ENCODE measurements around the gene PDGFA. TPM values are rescaled to one million over a fixed set of nuclear protein-coding genes. Genes with fewer than 3 reads are reported as not detected.

PDGFA gene
- total and polyA plus RNA-seq, 4 donors = 25.5 to 76.8 (median 58.3) TPM

GRCh38 chr7:498678-499641, 20.7 kb downstream of the PDGFA start:
- WGBS (ENCODE audit: insufficient coverage) = 86% methylated on average over 10 of the region's 11 CpGs
- Histone ChIP-seq H3K27ac (ENCODE audit: low read depth, low read length) (no peak overlapping the region), H3K4me3 (ENCODE audit: low read depth, low read length) (no peak overlapping the region), H3K4me1 (ENCODE audit: control insufficient read depth, insufficient read depth, low read length) (peaks cover 11% of the 10 kb centered on the region), H3K9me3 (ENCODE audit: control insufficient read depth, insufficient read depth, low read length) (no peaks in the 10 kb centered on the region), H3K27me3 (ENCODE audit: control insufficient read depth, insufficient read depth, low read length) (no peaks in the 10 kb centered on the region), H3K36me3 (ENCODE audit: control insufficient read depth, insufficient read depth, low read length) (peaks cover 71% of the 10 kb centered on the region)
- no peak for DNase-seq (ENCODE audit: low read depth in 4 of 6, low spot score in 6 of 6)

GRCh38 chr7:497946-498655, 21.5 kb downstream of the PDGFA start:
- H3K4me1 ChIP-seq (ENCODE audit: control insufficient read depth, insufficient read depth, low read length) = peaks cover 9% of the 10 kb centered on the region
- no peak overlapping the region for H3K27ac ChIP-seq (ENCODE audit: low read depth, low read length)
- DNase-seq (ENCODE audit: low read depth in 4 of 6, low spot score in 6 of 6) = peak in 2 of 6 donors; percentile 25 to 36
- peaks cover 62% of the 10 kb centered on the region for H3K36me3 ChIP-seq (ENCODE audit: control insufficient read depth, insufficient read depth, low read length)
- no peaks in the 10 kb centered on the region for H3K27me3 ChIP-seq (ENCODE audit: control insufficient read depth, insufficient read depth, low read length)
- H3K9me3 ChIP-seq (ENCODE audit: control insufficient read depth, insufficient read depth, low read length) = no peaks in the 10 kb centered on the region
- WGBS (ENCODE audit: insufficient coverage) = 32% methylated on average over 16 of the region's 21 CpGs
- H3K4me3 ChIP-seq (ENCODE audit: low read depth, low read length) = no peak overlapping the region

- Histone ChIP-seq H3K4me1 (ENCODE audit: control insufficient read depth, insufficient read depth, low read length) (peaks cover 16% of the 10 kb centered on the region), H3K9me3 (ENCODE audit: control insufficient read depth, insufficient read depth, low read length) (no peaks in the 10 kb centered on the region), H3K27ac (ENCODE audit: low read depth, low read length) (no peak overlapping the region), H3K4me3 (ENCODE audit: low read depth, low read length) (no peak overlapping the region), H3K27me3 (ENCODE audit: control insufficient read depth, insufficient read depth, low read length) (no peaks in the 10 kb centered on the region), H3K36me3 (ENCODE audit: control insufficient read depth, insufficient read depth, low read length) (peaks cover 58% of the 10 kb centered on the region)
- WGBS (ENCODE audit: insufficient coverage) = 91% methylated on average over 3 of the region's 13 CpGs
- DNase-seq (ENCODE audit: low read depth in 4 of 6, low spot score in 6 of 6) = no peak
Measured at GRCh38 chr7:497346-497745, 22.3 kb downstream of the PDGFA start.

DNA sequence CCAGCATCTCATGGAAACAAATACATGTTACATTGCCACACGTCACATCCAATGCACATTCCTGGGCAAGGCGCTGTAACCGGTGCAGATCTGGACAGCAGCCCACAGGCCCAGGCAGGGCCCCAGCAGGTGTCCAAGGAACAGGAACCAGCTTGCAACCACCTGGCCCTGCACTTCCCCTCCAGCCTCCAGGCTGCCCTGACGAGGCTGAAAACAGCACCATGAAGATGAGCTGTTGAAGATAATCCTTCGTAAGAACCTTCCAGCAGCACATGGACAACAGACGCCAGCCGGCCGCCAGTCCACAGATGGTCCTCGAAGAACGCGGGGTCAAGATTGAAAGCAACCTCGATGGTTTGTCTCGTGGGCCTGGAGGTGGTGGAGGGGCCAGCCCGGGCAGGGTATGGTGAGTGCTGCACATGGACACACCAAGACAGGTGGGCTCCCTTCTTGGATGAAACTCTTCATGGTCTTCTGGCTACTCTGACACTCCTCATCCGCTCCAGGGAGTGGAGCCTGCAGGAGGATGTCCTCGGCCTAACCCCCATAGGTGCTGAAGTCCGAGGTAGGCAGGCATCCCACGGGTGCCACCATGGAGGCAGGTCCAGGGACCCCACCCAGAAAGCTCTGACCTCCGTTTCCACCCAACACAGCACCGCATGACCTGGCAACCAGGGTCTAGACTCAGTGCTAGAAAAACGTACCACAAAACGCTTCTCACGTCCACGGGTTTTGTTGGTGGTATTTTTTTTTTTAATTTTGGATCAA, 22.9 kb downstream of the PDGFA start:
- Histone ChIP-seq H3K9me3 (ENCODE audit: control insufficient read depth, insufficient read depth, low read length) (no peaks in the 10 kb centered on the region), H3K4me1 (ENCODE audit: control insufficient read depth, insufficient read depth, low read length) (peaks cover 23% of the 10 kb centered on the region), H3K27me3 (ENCODE audit: control insufficient read depth, insufficient read depth, low read length) (no peaks in the 10 kb centered on the region), H3K4me3 (ENCODE audit: low read depth, low read length) (no peak overlapping the region), H3K27ac (ENCODE audit: low read depth, low read length) (no peak overlapping the region), H3K36me3 (ENCODE audit: control insufficient read depth, insufficient read depth, low read length) (peaks cover 52% of the 10 kb centered on the region)
- 83% methylated on average over 10 of the region's 24 CpGs for WGBS (ENCODE audit: insufficient coverage)
- DNase-seq (ENCODE audit: low read depth in 4 of 6, low spot score in 6 of 6) = no peak

DNA sequence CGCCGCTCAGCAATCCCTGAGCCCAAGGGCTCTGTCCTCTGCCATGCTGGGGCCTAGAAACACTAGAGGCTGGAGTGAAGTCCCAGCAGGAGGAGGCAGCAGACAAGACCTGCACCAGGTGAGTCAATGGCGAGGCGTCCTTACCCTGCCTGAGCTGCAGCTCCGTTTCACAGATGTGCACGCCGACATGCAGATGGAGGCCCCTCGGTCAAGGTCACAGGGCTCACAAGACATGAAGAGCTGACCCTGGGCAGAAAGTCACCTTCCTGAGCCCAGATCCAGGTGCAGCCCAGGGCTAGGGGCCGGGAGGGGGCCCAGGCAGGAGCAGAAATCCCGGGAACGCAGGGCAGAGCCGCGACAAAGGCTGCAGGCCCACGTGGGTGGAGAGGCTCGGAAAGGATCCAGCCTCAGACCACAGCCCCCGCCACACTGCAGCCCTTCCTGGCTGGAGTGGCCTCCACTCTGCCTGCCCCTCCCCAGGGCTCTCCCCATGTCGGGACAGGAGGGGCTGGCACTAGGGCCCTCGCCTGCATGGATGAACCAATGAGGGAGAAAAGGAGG, 23.8 kb downstream of the PDGFA start:
- H3K4me3 ChIP-seq (ENCODE audit: low read depth, low read length) = no peak overlapping the region
- no peak for DNase-seq (ENCODE audit: low read depth in 4 of 6, low spot score in 6 of 6)
- peaks cover 43% of the 10 kb centered on the region for H3K36me3 ChIP-seq (ENCODE audit: control insufficient read depth, insufficient read depth, low read length)
- H3K9me3 ChIP-seq (ENCODE audit: control insufficient read depth, insufficient read depth, low read length) = no peaks in the 10 kb centered on the region
- peaks cover 31% of the 10 kb centered on the region for H3K4me1 ChIP-seq (ENCODE audit: control insufficient read depth, insufficient read depth, low read length)
- WGBS (ENCODE audit: insufficient coverage) = 80% methylated on average over 14 of the region's 18 CpGs
- no peaks in the 10 kb centered on the region for H3K27me3 ChIP-seq (ENCODE audit: control insufficient read depth, insufficient read depth, low read length)
- no peak overlapping the region for H3K27ac ChIP-seq (ENCODE audit: low read depth, low read length)

DNA sequence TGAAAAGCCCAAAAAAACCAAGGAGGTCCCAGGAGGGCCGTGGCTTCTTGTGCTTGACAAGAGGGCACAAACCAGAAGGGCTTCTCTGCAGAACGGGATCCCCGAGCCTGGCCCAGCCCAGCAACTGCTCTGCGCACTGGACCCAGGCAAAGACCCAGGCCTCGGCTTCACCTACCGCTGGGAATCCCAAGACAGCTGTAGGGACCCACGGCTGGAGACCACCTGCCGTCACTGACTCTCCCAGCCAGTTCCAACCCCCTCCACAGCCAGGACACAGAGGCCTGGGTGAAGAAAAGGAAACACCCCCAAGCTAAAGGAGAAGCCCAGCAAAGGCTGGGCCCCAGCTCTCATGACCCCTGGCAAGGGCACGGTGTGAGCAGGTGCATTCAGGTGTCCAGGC, 24.3 kb downstream of the PDGFA start:
- 89% methylated on average over 8 of the region's 9 CpGs for WGBS (ENCODE audit: insufficient coverage)
- Histone ChIP-seq H3K36me3 (ENCODE audit: control insufficient read depth, insufficient read depth, low read length) (peaks cover 38% of the 10 kb centered on the region), H3K27ac (ENCODE audit: low read depth, low read length) (no peak overlapping the region), H3K4me3 (ENCODE audit: low read depth, low read length) (no peak overlapping the region), H3K9me3 (ENCODE audit: control insufficient read depth, insufficient read depth, low read length) (no peaks in the 10 kb centered on the region), H3K27me3 (ENCODE audit: control insufficient read depth, insufficient read depth, low read length) (no peaks in the 10 kb centered on the region), H3K4me1 (ENCODE audit: control insufficient read depth, insufficient read depth, low read length) (peaks cover 35% of the 10 kb centered on the region)
- DNase-seq (ENCODE audit: low read depth in 4 of 6, low spot score in 6 of 6) = no peak

GRCh38 chr7:494906-495305, 24.7 kb downstream of the PDGFA start:
- 88% methylated on average over 6 of the region's 6 CpGs for WGBS (ENCODE audit: insufficient coverage)

DNA sequence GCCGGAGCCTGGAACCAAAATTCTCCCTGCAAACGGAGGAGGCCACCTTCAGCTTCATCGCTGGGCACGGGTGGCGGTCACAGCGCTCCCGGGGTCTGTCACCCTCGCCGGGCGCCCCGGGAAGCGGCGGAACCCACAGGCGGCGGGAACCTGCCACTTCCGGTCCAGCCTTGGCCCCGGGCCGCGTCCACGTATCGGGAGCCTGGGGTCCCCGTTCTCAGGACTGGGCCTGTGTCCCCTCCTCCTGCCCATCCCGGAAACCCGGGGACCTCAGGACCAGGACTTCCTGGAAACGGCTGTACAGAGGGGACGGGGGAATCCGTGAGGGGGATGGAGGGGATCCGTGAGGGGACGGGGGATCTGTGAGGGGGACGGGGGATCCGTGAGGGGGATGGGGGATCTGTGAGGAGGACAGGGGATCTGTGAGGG, 25.4 kb downstream of the PDGFA start:
- Histone ChIP-seq H3K4me1 (ENCODE audit: control insufficient read depth, insufficient read depth, low read length) (peaks cover 35% of the 10 kb centered on the region), H3K36me3 (ENCODE audit: control insufficient read depth, insufficient read depth, low read length) (peaks cover 29% of the 10 kb centered on the region), H3K27ac (ENCODE audit: low read depth, low read length) (no peak overlapping the region), H3K9me3 (ENCODE audit: control insufficient read depth, insufficient read depth, low read length) (no peaks in the 10 kb centered on the region), H3K4me3 (ENCODE audit: low read depth, low read length) (no peak overlapping the region), H3K27me3 (ENCODE audit: control insufficient read depth, insufficient read depth, low read length) (no peaks in the 10 kb centered on the region)
- no peak for DNase-seq (ENCODE audit: low read depth in 4 of 6, low spot score in 6 of 6)
- WGBS (ENCODE audit: insufficient coverage) = 94% methylated on average over 22 of the region's 31 CpGs

More at GRCh38 chr7:494906-495305, 24.7 kb downstream of the PDGFA start:
- DNase-seq (ENCODE audit: low read depth in 4 of 6, low spot score in 6 of 6) = no peak
- no peaks in the 10 kb centered on the region for H3K9me3 ChIP-seq (ENCODE audit: control insufficient read depth, insufficient read depth, low read length)
- peaks cover 34% of the 10 kb centered on the region for H3K36me3 ChIP-seq (ENCODE audit: control insufficient read depth, insufficient read depth, low read length)
- no peak overlapping the region for H3K27ac ChIP-seq (ENCODE audit: low read depth, low read length)
- no peaks in the 10 kb centered on the region for H3K27me3 ChIP-seq (ENCODE audit: control insufficient read depth, insufficient read depth, low read length)
- H3K4me1 ChIP-seq (ENCODE audit: control insufficient read depth, insufficient read depth, low read length) = peaks cover 35% of the 10 kb centered on the region
- no peak overlapping the region for H3K4me3 ChIP-seq (ENCODE audit: low read depth, low read length)

DNA sequence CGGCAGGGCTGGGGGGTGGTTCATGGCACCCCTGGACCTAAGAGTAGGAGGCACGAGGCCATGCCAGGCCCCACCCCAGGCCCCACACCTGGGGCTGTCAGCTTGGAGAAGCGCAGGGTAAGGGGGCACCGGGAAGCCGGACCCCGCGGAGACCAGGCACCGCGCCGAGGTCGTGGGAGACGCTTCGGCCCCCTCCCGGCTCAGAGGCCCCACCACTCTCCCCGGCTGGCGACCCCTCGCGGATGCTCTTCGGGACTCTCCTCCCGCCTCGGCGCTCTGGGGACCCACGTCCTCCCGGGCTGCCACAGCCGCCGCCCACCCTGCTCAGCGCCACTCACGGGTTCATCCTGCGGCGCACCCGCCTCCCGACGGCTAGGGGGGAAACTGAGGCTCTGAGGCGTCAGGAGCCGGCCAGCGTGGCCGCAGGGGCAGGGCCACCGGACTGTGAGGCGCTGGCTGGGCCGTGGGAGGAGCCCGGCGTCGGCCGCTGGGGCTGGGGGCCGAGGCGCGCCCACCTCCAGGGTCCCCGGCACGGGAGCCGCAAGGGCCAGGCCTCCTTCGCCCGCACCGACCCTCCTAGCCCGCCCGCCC, 25.9 kb downstream of the PDGFA start:
- no peak overlapping the region for H3K4me3 ChIP-seq (ENCODE audit: low read depth, low read length)
- H3K27ac ChIP-seq (ENCODE audit: low read depth, low read length) = no peak overlapping the region
- WGBS (ENCODE audit: insufficient coverage) = 92% methylated on average over 51 of the region's 55 CpGs

More for the DNA sequence above, 25.9 kb downstream of the PDGFA start:
- peaks cover 26% of the 10 kb centered on the region for H3K36me3 ChIP-seq (ENCODE audit: control insufficient read depth, insufficient read depth, low read length)
- DNase-seq (ENCODE audit: low read depth in 4 of 6, low spot score in 6 of 6) = no peak
- H3K27me3 ChIP-seq (ENCODE audit: control insufficient read depth, insufficient read depth, low read length) = no peaks in the 10 kb centered on the region
- H3K9me3 ChIP-seq (ENCODE audit: control insufficient read depth, insufficient read depth, low read length) = no peaks in the 10 kb centered on the region
- H3K4me1 ChIP-seq (ENCODE audit: control insufficient read depth, insufficient read depth, low read length) = peaks cover 32% of the 10 kb centered on the region

Measured in spinal cord (tissue), 10 donors.